Measurements from ENCODE around the gene LIN7A. TPM values are rescaled to one million over a fixed set of nuclear protein-coding genes. Genes with fewer than 3 reads are reported as not detected.

Gene LIN7A
- total and polyA plus RNA-seq, 4 donors: 4.0 to 21.7 (median 6.6) TPM

DNA sequence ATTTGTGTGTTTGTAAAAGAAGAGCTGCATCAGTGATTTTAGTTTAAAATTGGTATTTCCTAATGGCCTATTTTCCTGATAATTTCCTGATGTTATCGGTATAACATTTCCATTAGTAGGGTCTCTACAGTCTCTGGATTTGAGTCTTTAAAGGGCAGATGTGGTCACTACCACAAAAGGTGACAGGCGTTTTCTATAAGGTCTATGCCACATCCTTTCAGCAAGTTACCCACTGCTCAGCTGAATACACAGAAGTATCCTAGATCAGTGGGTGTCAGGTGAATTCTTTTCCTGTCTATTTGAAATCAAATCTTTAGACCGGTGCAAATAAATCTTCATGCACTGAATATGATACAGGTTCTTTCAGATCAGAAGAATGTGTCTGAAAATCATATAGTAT is 90.2 kb downstream of the LIN7A start:
- Histone ChIP-seq H3K4me3 (no peak overlapping the region), H3K27me3 (ENCODE audit: control insufficient read depth in 3 of 3, insufficient read depth in 3 of 3, low read length in 2 of 3) (no peaks in the 10 kb centered on the region), H3K36me3 (ENCODE audit: control insufficient read depth in 4 of 4, insufficient read depth in 4 of 4, low read length in 4 of 4) (no peaks in the 10 kb centered on the region), H3K4me1 (ENCODE audit: control insufficient read depth in 5 of 5, insufficient read depth in 5 of 5, low read length in 5 of 5) (peaks cover 0 to 3% (median 0%) of the 10 kb centered on the region in 5 donors), H3K9ac (ENCODE audit: insufficient read depth in 1 of 2, low read length in 2 of 2) (no peak overlapping the region), H3K9me3 (ENCODE audit: control insufficient read depth in 4 of 4, insufficient read depth in 3 of 4, low read length in 3 of 4) (no peaks in the 10 kb centered on the region), H3K27ac (ENCODE audit: low read depth in 1 of 2, low read length in 1 of 2) (peak overlapping the region in 1 of 2 donors; percentile 21)
- TF ChIP-seq, protein P1, sequence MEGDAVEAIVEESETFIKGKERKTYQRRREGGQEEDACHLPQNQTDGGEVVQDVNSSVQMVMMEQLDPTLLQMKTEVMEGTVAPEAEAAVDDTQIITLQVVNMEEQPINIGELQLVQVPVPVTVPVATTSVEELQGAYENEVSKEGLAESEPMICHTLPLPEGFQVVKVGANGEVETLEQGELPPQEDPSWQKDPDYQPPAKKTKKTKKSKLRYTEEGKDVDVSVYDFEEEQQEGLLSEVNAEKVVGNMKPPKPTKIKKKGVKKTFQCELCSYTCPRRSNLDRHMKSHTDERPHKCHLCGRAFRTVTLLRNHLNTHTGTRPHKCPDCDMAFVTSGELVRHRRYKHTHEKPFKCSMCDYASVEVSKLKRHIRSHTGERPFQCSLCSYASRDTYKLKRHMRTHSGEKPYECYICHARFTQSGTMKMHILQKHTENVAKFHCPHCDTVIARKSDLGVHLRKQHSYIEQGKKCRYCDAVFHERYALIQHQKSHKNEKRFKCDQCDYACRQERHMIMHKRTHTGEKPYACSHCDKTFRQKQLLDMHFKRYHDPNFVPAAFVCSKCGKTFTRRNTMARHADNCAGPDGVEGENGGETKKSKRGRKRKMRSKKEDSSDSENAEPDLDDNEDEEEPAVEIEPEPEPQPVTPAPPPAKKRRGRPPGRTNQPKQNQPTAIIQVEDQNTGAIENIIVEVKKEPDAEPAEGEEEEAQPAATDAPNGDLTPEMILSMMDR (IDR thresholded peaks at IDR 0.05; ENCODE audit: control extremely low read depth, extremely low read depth): no peak
- ATAC-seq (ENCODE audit: insufficient read depth, low FRiP score) (no peak), DNase-seq (no peak)
- 87 to 88% methylated on average over 3 of the region's 3 CpGs for WGBS, 2 donors

DNA sequence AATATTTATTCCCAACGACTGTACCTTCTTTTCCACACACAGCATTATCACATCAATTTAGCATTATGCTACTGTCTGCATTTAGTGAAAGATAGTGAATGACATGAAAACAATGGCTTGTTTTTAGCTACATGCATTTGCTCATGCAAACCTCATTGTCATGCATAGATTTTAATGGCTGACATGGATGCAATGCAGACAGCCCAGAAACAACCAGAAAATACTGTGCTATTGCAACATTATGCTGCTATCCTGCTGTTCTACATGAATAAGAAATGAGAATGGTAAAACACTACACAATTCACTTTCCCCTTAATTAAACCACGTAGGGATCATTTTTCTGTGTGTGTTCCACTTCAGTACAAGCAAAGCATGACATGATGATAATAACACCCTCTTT is 90.8 kb downstream of the LIN7A start:
- H3K9ac ChIP-seq (ENCODE audit: insufficient read depth in 1 of 2, low read length in 2 of 2): no peak overlapping the region
- H3K27me3 ChIP-seq (ENCODE audit: control insufficient read depth in 3 of 3, insufficient read depth in 3 of 3, low read length in 2 of 3): no peaks in the 10 kb centered on the region
- no peaks in the 10 kb centered on the region for H3K36me3 ChIP-seq (ENCODE audit: control insufficient read depth in 4 of 4, insufficient read depth in 4 of 4, low read length in 4 of 4)
- H3K9me3 ChIP-seq (ENCODE audit: control insufficient read depth in 4 of 4, insufficient read depth in 3 of 4, low read length in 3 of 4): no peaks in the 10 kb centered on the region
- DNase-seq (peak in 1 of 3 donors; percentile 34), ATAC-seq (ENCODE audit: insufficient read depth, low FRiP score) (no peak)
- TF ChIP-seq, protein P1 (IDR thresholded peaks at IDR 0.05; ENCODE audit: control extremely low read depth, extremely low read depth): no peak
- no peak overlapping the region for H3K27ac ChIP-seq (ENCODE audit: low read depth in 1 of 2, low read length in 1 of 2)
- H3K4me1 ChIP-seq (ENCODE audit: control insufficient read depth in 5 of 5, insufficient read depth in 5 of 5, low read length in 5 of 5): peaks cover 0 to 3% (median 0%) of the 10 kb centered on the region in 5 donors
- 68 to 69% methylated on average over 2 of the region's 2 CpGs for WGBS, 2 donors
- no peak overlapping the region for H3K4me3 ChIP-seq

DNA sequence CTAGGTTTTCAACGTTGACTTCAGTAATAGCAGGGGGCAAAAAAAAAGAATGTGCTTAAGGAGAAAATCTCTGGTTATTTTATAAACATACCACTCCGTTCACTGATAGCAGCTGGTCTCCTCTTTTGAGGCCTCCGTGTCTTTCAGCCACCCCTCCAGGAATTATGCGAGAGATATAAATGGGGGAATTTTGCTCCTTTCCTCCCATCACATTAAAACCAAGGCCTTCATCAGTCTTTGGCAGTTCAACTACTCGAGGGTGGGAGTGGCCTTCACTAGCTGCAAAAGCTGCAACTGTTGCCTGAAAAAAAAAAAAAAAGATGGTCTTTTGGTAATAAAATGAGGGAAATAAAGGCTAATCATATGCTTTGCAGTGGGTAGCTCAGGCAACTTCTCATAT is 92.1 kb downstream of the LIN7A start:
- WGBS, 2 donors: 63 to 68% methylated on average over 5 of the region's 5 CpGs
- Histone ChIP-seq H3K27ac (ENCODE audit: low read depth in 1 of 2, low read length in 1 of 2) (no peak overlapping the region), H3K4me1 (ENCODE audit: control insufficient read depth in 5 of 5, insufficient read depth in 5 of 5, low read length in 5 of 5) (peaks cover 0 to 3% (median 0%) of the 10 kb centered on the region in 5 donors), H3K4me3 (no peak overlapping the region), H3K27me3 (ENCODE audit: control insufficient read depth in 3 of 3, insufficient read depth in 3 of 3, low read length in 2 of 3) (no peaks in the 10 kb centered on the region), H3K36me3 (ENCODE audit: control insufficient read depth in 4 of 4, insufficient read depth in 4 of 4, low read length in 4 of 4) (no peaks in the 10 kb centered on the region), H3K9ac (ENCODE audit: insufficient read depth in 1 of 2, low read length in 2 of 2) (no peak overlapping the region), H3K9me3 (ENCODE audit: control insufficient read depth in 4 of 4, insufficient read depth in 3 of 4, low read length in 3 of 4) (no peaks in the 10 kb centered on the region)
- TF ChIP-seq, protein P1 (IDR thresholded peaks at IDR 0.05; ENCODE audit: control extremely low read depth, extremely low read depth): no peak
- ATAC-seq (ENCODE audit: insufficient read depth, low FRiP score) (no peak), DNase-seq (no peak)

DNA sequence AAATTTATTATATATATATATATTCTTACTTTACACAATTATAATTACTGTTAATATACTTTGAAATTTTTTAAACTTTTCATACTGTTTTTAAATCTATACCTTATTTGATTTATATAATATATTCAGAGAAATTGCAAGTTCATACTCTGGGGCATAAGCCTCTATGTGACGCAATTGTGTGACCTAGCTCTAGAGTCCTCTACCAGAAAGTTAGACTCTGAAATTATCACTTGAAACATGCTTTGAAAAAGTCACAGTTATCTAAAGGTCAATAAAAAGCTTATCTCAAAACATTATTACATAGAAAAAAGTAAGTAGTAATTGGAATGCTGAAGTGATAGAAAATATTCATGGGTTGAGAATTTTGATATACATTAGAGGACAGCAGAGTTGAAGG is 93.8 kb downstream of the LIN7A start:
- no peaks in the 10 kb centered on the region for H3K36me3 ChIP-seq (ENCODE audit: control insufficient read depth in 4 of 4, insufficient read depth in 4 of 4, low read length in 4 of 4)
- no peak overlapping the region for H3K4me3 ChIP-seq
- H3K9ac ChIP-seq (ENCODE audit: insufficient read depth in 1 of 2, low read length in 2 of 2): no peak overlapping the region
- no peak for ATAC-seq (ENCODE audit: insufficient read depth, low FRiP score)
- H3K9me3 ChIP-seq (ENCODE audit: control insufficient read depth in 4 of 4, insufficient read depth in 3 of 4, low read length in 3 of 4): no peaks in the 10 kb centered on the region
- peaks cover 0 to 3% (median 0%) of the 10 kb centered on the region in 5 donors for H3K4me1 ChIP-seq (ENCODE audit: control insufficient read depth in 5 of 5, insufficient read depth in 5 of 5, low read length in 5 of 5)
- 85 to 97% methylated on average over 1 of the region's 1 CpG for WGBS, 2 donors
- DNase-seq: no peak
- H3K27me3 ChIP-seq (ENCODE audit: control insufficient read depth in 3 of 3, insufficient read depth in 3 of 3, low read length in 2 of 3): no peaks in the 10 kb centered on the region
- TF ChIP-seq, protein P1 (IDR thresholded peaks at IDR 0.05; ENCODE audit: control extremely low read depth, extremely low read depth): no peak
- no peak overlapping the region for H3K27ac ChIP-seq (ENCODE audit: low read depth in 1 of 2, low read length in 1 of 2)

All from lung (tissue), 12 donors.